GM12875 (cell line): ENCODE data around the gene PLXNB3.

Source experiments
- H3K4me3 ChIP-seq: one replicate; pipeline ENCODE4 v1.5.1; 2011; ENCODE audit warnings: low read depth, low read length, control low read depth
- TF ChIP-seq, protein P1 (sequence below): IDR thresholded peaks from 2 replicates; pipeline ENCODE4 v1.5.1; 2011; ENCODE audit warnings: low read depth, mild to moderate bottlenecking, control low read depth, inconsistent platforms, low read length, moderate library complexity, borderline replicate concordance; ENCODE audit not compliant: insufficient read depth

The PLXNB3 gene

DNA sequence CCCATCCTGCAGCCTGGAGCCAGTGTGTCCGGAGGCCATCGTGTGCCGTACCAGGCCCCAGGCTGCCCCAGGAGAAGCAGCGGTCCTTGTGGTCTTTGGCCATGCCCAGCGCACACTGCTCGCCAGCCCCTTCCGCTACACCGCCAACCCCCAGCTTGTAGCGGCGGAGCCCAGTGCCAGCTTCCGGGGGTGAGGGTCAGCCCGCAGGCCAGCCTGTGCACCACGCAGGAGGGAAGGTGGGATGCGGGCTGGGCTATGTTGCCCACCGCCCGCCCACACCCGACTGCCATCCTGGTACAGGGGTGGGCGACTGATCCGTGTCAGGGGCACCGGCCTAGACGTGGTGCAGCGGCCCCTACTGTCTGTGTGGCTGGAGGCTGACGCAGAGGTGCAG lies 9.2 kb downstream of the PLXNB3 start:
- TF ChIP-seq, protein P1, sequence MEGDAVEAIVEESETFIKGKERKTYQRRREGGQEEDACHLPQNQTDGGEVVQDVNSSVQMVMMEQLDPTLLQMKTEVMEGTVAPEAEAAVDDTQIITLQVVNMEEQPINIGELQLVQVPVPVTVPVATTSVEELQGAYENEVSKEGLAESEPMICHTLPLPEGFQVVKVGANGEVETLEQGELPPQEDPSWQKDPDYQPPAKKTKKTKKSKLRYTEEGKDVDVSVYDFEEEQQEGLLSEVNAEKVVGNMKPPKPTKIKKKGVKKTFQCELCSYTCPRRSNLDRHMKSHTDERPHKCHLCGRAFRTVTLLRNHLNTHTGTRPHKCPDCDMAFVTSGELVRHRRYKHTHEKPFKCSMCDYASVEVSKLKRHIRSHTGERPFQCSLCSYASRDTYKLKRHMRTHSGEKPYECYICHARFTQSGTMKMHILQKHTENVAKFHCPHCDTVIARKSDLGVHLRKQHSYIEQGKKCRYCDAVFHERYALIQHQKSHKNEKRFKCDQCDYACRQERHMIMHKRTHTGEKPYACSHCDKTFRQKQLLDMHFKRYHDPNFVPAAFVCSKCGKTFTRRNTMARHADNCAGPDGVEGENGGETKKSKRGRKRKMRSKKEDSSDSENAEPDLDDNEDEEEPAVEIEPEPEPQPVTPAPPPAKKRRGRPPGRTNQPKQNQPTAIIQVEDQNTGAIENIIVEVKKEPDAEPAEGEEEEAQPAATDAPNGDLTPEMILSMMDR = no peak
- H3K4me3 ChIP-seq = no peak overlapping the region

GRCh38 chrX:153773741-153774575 lies 9.9 kb downstream of the PLXNB3 start:
- no peak overlapping the region for H3K4me3 ChIP-seq
- TF ChIP-seq, protein P1 = no peak

GRCh38 chrX:153774576-153775292 lies 10.7 kb downstream of the PLXNB3 start:
- H3K4me3 ChIP-seq = no peak overlapping the region
- TF ChIP-seq, protein P1 = no peak

DNA sequence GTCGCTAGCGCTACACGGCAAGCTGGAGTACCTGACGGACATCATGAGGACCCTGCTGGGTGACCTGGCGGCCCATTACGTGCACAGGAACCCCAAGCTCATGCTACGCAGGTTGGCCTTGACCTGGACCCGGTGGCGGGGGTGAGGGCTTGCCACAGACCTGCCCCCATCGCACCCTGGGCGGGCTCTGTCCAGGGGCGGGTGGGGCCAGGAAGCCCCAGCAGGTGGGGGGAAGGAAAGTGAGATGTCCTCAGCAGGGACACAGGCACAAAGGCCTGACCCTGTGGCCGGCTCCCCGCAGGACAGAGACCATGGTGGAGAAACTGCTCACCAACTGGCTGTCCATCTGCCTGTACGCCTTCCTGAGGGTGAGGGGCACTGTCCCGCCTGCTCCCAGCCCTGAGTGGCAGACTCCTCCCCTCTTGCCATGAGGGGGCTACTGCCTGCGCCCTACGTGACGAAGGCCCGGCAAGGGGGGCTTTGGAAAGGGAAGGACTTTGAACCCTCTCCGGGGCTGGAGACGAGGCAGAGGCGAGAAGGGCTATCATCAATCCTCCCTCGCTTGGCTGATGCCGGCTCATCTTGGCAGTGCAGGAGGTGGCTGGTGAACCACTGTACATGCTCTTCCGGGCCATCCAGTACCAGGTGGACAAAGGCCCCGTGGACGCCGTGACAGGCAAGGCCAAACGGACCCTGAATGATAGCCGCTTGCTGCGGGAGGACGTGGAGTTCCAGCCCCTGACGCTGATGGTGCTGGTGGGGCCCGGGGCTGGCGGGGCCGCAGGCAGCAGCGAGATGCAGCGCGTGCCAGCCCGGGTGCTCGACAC lies 11.5 kb downstream of the PLXNB3 start:
- TF ChIP-seq, protein P1 = no peak
- H3K4me3 ChIP-seq = no peak overlapping the region

- H3K4me3 ChIP-seq = no peak overlapping the region
- TF ChIP-seq, protein P1 = no peak
These were observed 12.1 kb downstream of the PLXNB3 start for GRCh38 chrX:153776120-153776599.

GRCh38 chrX:153776611-153777045 lies 12.6 kb downstream of the PLXNB3 start:
- TF ChIP-seq, protein P1 = no peak
- H3K4me3 ChIP-seq = no peak overlapping the region
